Glutamatergic neuron (in vitro differentiated cells): Measurements from ENCODE around the gene HS3ST3B1. TPM values are rescaled to one million over a fixed set of nuclear protein-coding genes. Genes with fewer than 3 reads are reported as not detected.

Source experiments
- DNase-seq: peaks from one replicate; pipeline ENCODE4 v3.0.0; 2022
- H3K27ac Mint-ChIP-seq: one replicate; pipeline ENCODE4 v1.8.0; 2020; ENCODE audit warnings: mild to moderate bottlenecking, mixed read lengths, inconsistent platforms; ENCODE audit not compliant: unreplicated experiment
- H3K27me3 Mint-ChIP-seq: one replicate; pipeline ENCODE4 v1.8.0; 2020; ENCODE audit warnings: mild to moderate bottlenecking, moderate library complexity, mixed read lengths, inconsistent platforms; ENCODE audit not compliant: unreplicated experiment
- H3K36me3 Mint-ChIP-seq: one replicate; pipeline ENCODE4 v1.8.0; 2020; ENCODE audit warnings: mild to moderate bottlenecking, mixed read lengths, inconsistent platforms; ENCODE audit not compliant: unreplicated experiment
- H3K4me1 Mint-ChIP-seq: one replicate; pipeline ENCODE4 v1.8.0; 2020; ENCODE audit warnings: mild to moderate bottlenecking, low read depth, mixed read lengths, inconsistent platforms; ENCODE audit not compliant: unreplicated experiment
- H3K4me3 Mint-ChIP-seq: one replicate; pipeline ENCODE4 v1.8.0; 2020; ENCODE audit warnings: mild to moderate bottlenecking, mixed read lengths, inconsistent platforms; ENCODE audit not compliant: unreplicated experiment
- H3K9me3 Mint-ChIP-seq: one replicate; pipeline ENCODE4 v1.8.0; 2020; ENCODE audit warnings: mild to moderate bottlenecking, moderate library complexity, mixed read lengths, inconsistent platforms; ENCODE audit not compliant: unreplicated experiment
- CTCF ChIP-seq: fragments of 200-600 bp; sonication (generic); IDR thresholded peaks from one replicate; pipeline ENCODE4 v1.5.0; 2021; ENCODE audit not compliant: partially characterized antibody, unreplicated experiment
- total RNA-seq: library from RNA; stranded (reverse); fragmentation: NEBNext Ultra II Directional; extraction: Animal tissue kit (Norgen Biotek cat#: 25700); gene quantifications from one replicate; pipeline ENCODE4 v1.2.1, GENCODE V29; 2021; ENCODE audit not compliant: unreplicated experiment

The HS3ST3B1 gene
- total RNA-seq, 1 donor from 2014 or later = 2.4 TPM

GRCh38 chr17:14353861-14354474, 53.1 kb downstream of the HS3ST3B1 start:
- no peak overlapping the region for H3K27ac Mint-ChIP-seq
- no peak for TF ChIP-seq CTCF
- no peaks in the 10 kb centered on the region for H3K9me3 Mint-ChIP-seq
- no peak overlapping the region for H3K4me3 Mint-ChIP-seq
- peaks cover under 1% of the 10 kb centered on the region for H3K4me1 Mint-ChIP-seq
- no peaks in the 10 kb centered on the region for H3K36me3 Mint-ChIP-seq
- no peak for DNase-seq
- H3K27me3 Mint-ChIP-seq = no peaks in the 10 kb centered on the region

GRCh38 chr17:14354807-14355206, 53.9 kb downstream of the HS3ST3B1 start:
- no peak for DNase-seq
- no peaks in the 10 kb centered on the region for H3K9me3 Mint-ChIP-seq
- H3K4me3 Mint-ChIP-seq = no peak overlapping the region
- peaks cover 8% of the 10 kb centered on the region for H3K4me1 Mint-ChIP-seq
- H3K27ac Mint-ChIP-seq = no peak overlapping the region
- H3K36me3 Mint-ChIP-seq = no peaks in the 10 kb centered on the region
- TF ChIP-seq CTCF = no peak
- H3K27me3 Mint-ChIP-seq = no peaks in the 10 kb centered on the region

- no peak for DNase-seq
- peaks cover 8% of the 10 kb centered on the region for H3K4me1 Mint-ChIP-seq
- no peak for TF ChIP-seq CTCF
- no peaks in the 10 kb centered on the region for H3K27me3 Mint-ChIP-seq
- H3K27ac Mint-ChIP-seq = no peak overlapping the region
- H3K9me3 Mint-ChIP-seq = no peaks in the 10 kb centered on the region
- H3K36me3 Mint-ChIP-seq = no peaks in the 10 kb centered on the region
- H3K4me3 Mint-ChIP-seq = no peak overlapping the region
Measured at GRCh38 chr17:14355556-14355955, 54.7 kb downstream of the HS3ST3B1 start.

- no peaks in the 10 kb centered on the region for H3K27me3 Mint-ChIP-seq
- no peak for DNase-seq
- H3K9me3 Mint-ChIP-seq = no peaks in the 10 kb centered on the region
- no peak overlapping the region for H3K4me3 Mint-ChIP-seq
- no peak for TF ChIP-seq CTCF
- no peaks in the 10 kb centered on the region for H3K36me3 Mint-ChIP-seq
- H3K4me1 Mint-ChIP-seq = peaks cover 13% of the 10 kb centered on the region
- peak overlapping the region; percentile 16 for H3K27ac Mint-ChIP-seq
Measured at GRCh38 chr17:14359163-14360020, 58.5 kb downstream of the HS3ST3B1 start.

- H3K4me3 Mint-ChIP-seq = no peak overlapping the region
- H3K36me3 Mint-ChIP-seq = no peaks in the 10 kb centered on the region
- H3K9me3 Mint-ChIP-seq = no peaks in the 10 kb centered on the region
- H3K27me3 Mint-ChIP-seq = no peaks in the 10 kb centered on the region
- no peak for TF ChIP-seq CTCF
- H3K27ac Mint-ChIP-seq = no peak overlapping the region
- H3K4me1 Mint-ChIP-seq = peaks cover 13% of the 10 kb centered on the region
- DNase-seq = no peak
Measured at GRCh38 chr17:14360856-14361255, 60.0 kb downstream of the HS3ST3B1 start.
